ENCODE results near the gene MT3.

GRCh38 chr16:56588781-56589140, 567 bp upstream of the MT3 start:
- TF ChIP-seq CTCF (IDR thresholded peaks at IDR 0.05) (no peak), POLR2A (IDR thresholded peaks at IDR 0.05) (no peak)
